Fibroblast of the aortic adventitia (primary cell): ENCODE data around the gene ACAA2. TPM values are rescaled to one million over a fixed set of nuclear protein-coding genes. Genes with fewer than 3 reads are reported as not detected.

ENCODE experiments used
- DNase-seq: peaks from one replicate; pipeline ENCODE4 v3.0.0-alpha.2; 2010; ENCODE audit warnings: low read depth
- H3K4me3 ChIP-seq: 2 replicates; pipeline ENCODE4 v1.5.1; 2011; ENCODE audit warnings: low read depth, mild to moderate bottlenecking, control low read depth, low read length, moderate library complexity
- CTCF ChIP-seq: IDR thresholded peaks from 2 replicates; pipeline ENCODE4 v1.5.1; 2011; ENCODE audit warnings: mild to moderate bottlenecking, low read length, control low read depth, inconsistent platforms; ENCODE audit not compliant: insufficient read depth
- total RNA-seq: library from RNA; depleted of rRNA; stranded (reverse); fragments of >200 nt; gene quantifications from 2 replicates; pipeline ENCODE4 v1.2.3, GENCODE V29; 2012; ENCODE audit warnings: low replicate concordance

The ACAA2 gene
- total RNA-seq, 1 donor: 56.8 TPM

- no peak for TF ChIP-seq CTCF
- DNase-seq: no peak
Measured at GRCh38 chr18:49757513-49758262, 55.6 kb downstream of the ACAA2 start.

GRCh38 chr18:49756671-49757362, 56.5 kb downstream of the ACAA2 start:
- no peak for DNase-seq
- no peak overlapping the region for H3K4me3 ChIP-seq
- TF ChIP-seq CTCF: no peak

More at GRCh38 chr18:49757513-49758262, 55.6 kb downstream of the ACAA2 start:
- no peak overlapping the region for H3K4me3 ChIP-seq

GRCh38 chr18:49756135-49756534, 57.2 kb downstream of the ACAA2 start:
- TF ChIP-seq CTCF: no peak
- no peak overlapping the region for H3K4me3 ChIP-seq
- DNase-seq: no peak

- DNase-seq: no peak
- H3K4me3 ChIP-seq: no peak overlapping the region
- TF ChIP-seq CTCF: no peak
Measured at GRCh38 chr18:49755489-49755888, 57.8 kb downstream of the ACAA2 start.

GRCh38 chr18:49754866-49755265, 58.5 kb downstream of the ACAA2 start:
- no peak for TF ChIP-seq CTCF
- H3K4me3 ChIP-seq: no peak overlapping the region
- no peak for DNase-seq

- TF ChIP-seq CTCF: no peak
- no peak for DNase-seq
- no peak overlapping the region for H3K4me3 ChIP-seq
Measured at GRCh38 chr18:49753643-49754042, 59.7 kb downstream of the ACAA2 start.
